Fibroblast of lung (primary cell): ENCODE measurements around the gene TIPIN.

Experiments
- EZH2 ChIP-seq: IDR thresholded peaks from 2 replicates; pipeline ENCODE4 v1.5.1; 2012; ENCODE audit warnings: low read length, control low read depth, mild to moderate bottlenecking; ENCODE audit errors: missing control alignments
- TF ChIP-seq, protein P1 (sequence below), 2 donors: IDR thresholded peaks in 1 of 2; conservative IDR thresholded peaks in 1 of 2; 1 replicate in 1 of 2; 2 replicates in 1 of 2; pipeline ENCODE4 v1.5.1; 2011 to 2012; ENCODE audit warnings: low read length in 2 of 2, control low read depth in 1 of 2, inconsistent platforms in 1 of 2, low read depth in 1 of 2, mild to moderate bottlenecking in 1 of 2

DNA sequence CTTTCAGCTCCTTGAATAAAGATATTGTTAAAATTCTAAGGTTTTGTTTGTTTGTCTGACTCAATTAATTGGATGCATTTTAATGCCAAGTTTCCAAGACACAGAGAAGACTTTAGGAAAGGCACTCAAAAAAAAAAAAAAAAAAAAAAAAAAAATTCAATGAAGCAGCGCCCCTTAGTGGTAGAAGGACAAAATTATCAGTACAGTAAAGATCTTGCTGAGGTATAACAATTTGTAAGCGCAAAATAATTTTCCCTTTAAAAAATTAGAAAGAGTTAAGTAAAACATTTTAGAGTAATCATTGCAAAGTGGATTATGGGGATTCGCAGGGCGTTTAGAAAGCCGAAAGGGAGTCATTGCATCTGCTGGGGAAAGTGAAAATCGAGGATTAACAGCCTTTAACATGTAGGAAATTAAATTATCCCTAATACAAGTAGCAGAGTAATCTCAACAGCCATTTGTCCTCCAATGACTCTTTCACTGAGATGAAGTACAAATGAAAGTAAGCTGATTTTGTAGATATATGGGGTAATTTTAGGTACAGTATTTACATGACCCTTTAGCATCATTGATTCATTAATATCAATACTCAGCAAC, 68.9 kb downstream of the TIPIN start:
- TF ChIP-seq, protein P1, sequence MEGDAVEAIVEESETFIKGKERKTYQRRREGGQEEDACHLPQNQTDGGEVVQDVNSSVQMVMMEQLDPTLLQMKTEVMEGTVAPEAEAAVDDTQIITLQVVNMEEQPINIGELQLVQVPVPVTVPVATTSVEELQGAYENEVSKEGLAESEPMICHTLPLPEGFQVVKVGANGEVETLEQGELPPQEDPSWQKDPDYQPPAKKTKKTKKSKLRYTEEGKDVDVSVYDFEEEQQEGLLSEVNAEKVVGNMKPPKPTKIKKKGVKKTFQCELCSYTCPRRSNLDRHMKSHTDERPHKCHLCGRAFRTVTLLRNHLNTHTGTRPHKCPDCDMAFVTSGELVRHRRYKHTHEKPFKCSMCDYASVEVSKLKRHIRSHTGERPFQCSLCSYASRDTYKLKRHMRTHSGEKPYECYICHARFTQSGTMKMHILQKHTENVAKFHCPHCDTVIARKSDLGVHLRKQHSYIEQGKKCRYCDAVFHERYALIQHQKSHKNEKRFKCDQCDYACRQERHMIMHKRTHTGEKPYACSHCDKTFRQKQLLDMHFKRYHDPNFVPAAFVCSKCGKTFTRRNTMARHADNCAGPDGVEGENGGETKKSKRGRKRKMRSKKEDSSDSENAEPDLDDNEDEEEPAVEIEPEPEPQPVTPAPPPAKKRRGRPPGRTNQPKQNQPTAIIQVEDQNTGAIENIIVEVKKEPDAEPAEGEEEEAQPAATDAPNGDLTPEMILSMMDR (conservative IDR thresholded peaks at IDR 0.05 in 1 of 2, IDR thresholded peaks at IDR 0.05 in 1 of 2; ENCODE audit: low read depth in 1 of 2, low read length in 2 of 2) = peak in 1 of 2 donors; percentile 49
- TF ChIP-seq EZH2 = no peak
